ENCODE data around the gene FGFBP2. TPM values are rescaled to one million over a fixed set of nuclear protein-coding genes. Genes with fewer than 3 reads are reported as not detected.

The FGFBP2 gene
- under 1 TPM in 1 of 3 donors, not detected in 2; 0.22 TPM for polyA plus RNA-seq (ENCODE audit: insufficient read length in 3 of 3)
- long read RNA-seq, donor 1: 0 reads
- long read RNA-seq, donor 2: 0 reads
- long read RNA-seq, donor 3: 0 reads
- long read RNA-seq, donor 4: 0 reads
- long read RNA-seq, donor 5, partial matches to known transcripts: 0 of 1 reads
- long read RNA-seq, donor 5, other reads (novel, unspliced or antisense): 0 of 1 reads
- long read RNA-seq, donor 6: 0 reads
- long read RNA-seq, donor 7: 0 reads
- long read RNA-seq, donor 8, partial matches to known transcripts: 0 of 1 reads
- long read RNA-seq, donor 8, other reads (novel, unspliced or antisense): 0 of 1 reads
- long read RNA-seq, donor 9: 0 reads
- long read RNA-seq, donor 10: 0 reads
- long read RNA-seq, donor 11: 0 reads
- long read RNA-seq, donor 12: 0 reads
- long read RNA-seq, donor 13: 0 reads
- long read RNA-seq, donor 14: 0 reads
- long read RNA-seq, donor 15: 0 reads
- long read RNA-seq, donor 16, partial matches to known transcripts: 0 of 1 reads
- long read RNA-seq, donor 16, other reads (novel, unspliced or antisense): 0 of 1 reads

GRCh38 chr4:15963001-15963451 lies at the start of gene FGFBP2:
FGFBP2 (minus strand) TSS chr4:15963175; CDS start chr4:15963129, 46 bp downstream.
- no peak for DNase-seq

GRCh38 chr4:16011173-16011572 lies 48.2 kb upstream of the FGFBP2 start:
- no peak for DNase-seq

- DNase-seq: no peak
Measured at GRCh38 chr4:16009153-16009552, 46.2 kb upstream of the FGFBP2 start.

GRCh38 chr4:16007471-16008095 lies 44.6 kb upstream of the FGFBP2 start:
- no peak for DNase-seq

GRCh38 chr4:16006771-16007446 lies 43.9 kb upstream of the FGFBP2 start:
- no peak for DNase-seq

- no peak for DNase-seq
Measured at GRCh38 chr4:16005676-16006075, 42.7 kb upstream of the FGFBP2 start.

- peak; percentile 69 for DNase-seq
Measured at GRCh38 chr4:16001484-16001858, 38.5 kb upstream of the FGFBP2 start.

- DNase-seq: no peak
Measured at GRCh38 chr4:16000708-16001483, 37.9 kb upstream of the FGFBP2 start.

GRCh38 chr4:15996773-15997172 lies 33.8 kb upstream of the FGFBP2 start:
- DNase-seq: no peak

- DNase-seq: no peak
Measured at GRCh38 chr4:15995826-15996225, 32.9 kb upstream of the FGFBP2 start.

GRCh38 chr4:15992167-15992485 lies 29.2 kb upstream of the FGFBP2 start:
- no peak for DNase-seq

GRCh38 chr4:15990570-15991285 lies 27.8 kb upstream of the FGFBP2 start:
- no peak for DNase-seq

- DNase-seq: no peak
Measured at GRCh38 chr4:15989424-15989823, 26.4 kb upstream of the FGFBP2 start.

GRCh38 chr4:15988222-15988621 lies 25.2 kb upstream of the FGFBP2 start:
- DNase-seq: no peak

GRCh38 chr4:15986907-15987306 lies 23.9 kb upstream of the FGFBP2 start:
- no peak for DNase-seq

- no peak for DNase-seq
Measured at GRCh38 chr4:15983610-15984009, 20.6 kb upstream of the FGFBP2 start.

- no peak for DNase-seq
Measured at GRCh38 chr4:15982842-15983524, 20.0 kb upstream of the FGFBP2 start.

GRCh38 chr4:15976456-15977447 lies 13.8 kb upstream of the FGFBP2 start:
- no peak for DNase-seq
